GM21576 (cell line): ENCODE results near the gene C1orf216.
"Not testable (repeated sequence)": the region's sequence is repeated elsewhere in the genome, so short reads cannot be mapped to it uniquely, and the experiment has no call there.

Experiments
- ATAC-seq: cut with Tn5 transposase; IDR thresholded peaks from one replicate; pipeline ENCODE4 v1.9.1; 2021; ENCODE audit warnings: mild to moderate bottlenecking, moderate library complexity; ENCODE audit not compliant: unreplicated experiment

Gene C1orf216, protein sequence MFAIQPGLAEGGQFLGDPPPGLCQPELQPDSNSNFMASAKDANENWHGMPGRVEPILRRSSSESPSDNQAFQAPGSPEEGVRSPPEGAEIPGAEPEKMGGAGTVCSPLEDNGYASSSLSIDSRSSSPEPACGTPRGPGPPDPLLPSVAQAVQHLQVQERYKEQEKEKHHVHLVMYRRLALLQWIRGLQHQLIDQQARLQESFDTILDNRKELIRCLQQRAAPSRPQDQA

DNA sequence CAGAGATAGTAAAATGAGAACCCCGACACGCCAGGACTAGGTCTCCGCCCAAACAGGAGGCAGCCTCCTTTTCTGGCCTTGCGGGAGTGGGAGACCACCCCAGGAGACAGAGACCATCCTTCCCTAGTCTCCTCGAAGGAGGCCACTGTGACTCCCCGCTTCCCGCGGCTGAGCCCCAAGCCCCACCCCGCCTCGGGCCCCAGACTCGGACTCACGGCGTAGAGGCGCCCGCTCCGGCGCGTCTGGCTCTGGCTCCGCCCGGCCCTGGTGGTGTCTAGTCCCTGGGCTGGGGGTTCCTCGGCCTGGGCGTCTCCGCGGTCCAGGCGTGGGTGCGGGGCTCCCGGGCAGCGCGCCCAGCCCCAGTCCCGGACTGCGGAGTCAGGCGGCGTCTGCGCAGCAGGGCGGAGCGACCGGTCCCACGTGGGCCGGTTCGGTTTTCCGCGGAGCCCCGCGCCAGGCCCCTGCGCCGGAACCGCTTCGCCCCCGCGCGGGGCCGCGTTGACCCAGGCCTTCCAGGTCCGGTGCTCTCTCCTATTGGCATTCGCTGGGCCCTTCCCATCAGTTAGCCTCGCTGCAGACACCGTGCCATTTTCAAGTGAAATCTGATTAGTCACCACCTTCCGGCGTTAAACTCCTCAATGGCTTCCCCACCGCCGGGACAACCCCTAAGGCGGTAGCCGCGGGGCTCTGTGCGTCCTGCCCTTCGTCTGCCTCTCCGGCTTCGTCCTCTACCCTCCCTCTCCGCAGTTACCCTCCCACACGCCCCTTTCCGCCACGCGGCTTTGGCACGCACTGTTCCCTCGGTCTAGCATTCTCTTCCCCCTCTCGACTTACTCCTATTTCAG is at the start of gene C1orf216:
Gene C1orf216, minus strand, starts transcription at position 393 of the 845 bp plus-strand sequence. CDS start 2,563 bp downstream, outside the sequence.
- peak; percentile 47 for ATAC-seq

DNA sequence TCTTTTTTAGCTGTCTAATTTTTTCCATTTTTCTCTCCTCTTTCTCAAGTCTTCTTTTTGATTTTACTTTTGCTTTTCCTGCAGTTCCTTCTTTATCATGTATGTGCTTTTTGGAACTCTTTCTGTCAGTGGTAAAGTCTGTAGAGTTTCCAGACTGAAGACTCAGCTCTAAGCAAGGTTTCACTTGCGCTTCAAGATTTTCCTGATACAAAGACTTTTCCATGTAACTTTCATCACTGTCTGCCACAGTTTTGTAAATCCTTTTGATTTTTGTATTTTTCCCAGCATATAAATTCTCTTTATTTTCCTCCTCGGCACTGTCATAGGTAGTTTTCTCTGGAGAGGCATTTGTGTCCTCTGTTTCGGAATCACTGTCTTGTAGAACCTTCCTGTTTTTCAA is 45.6 kb upstream of the C1orf216 start:
- ATAC-seq = no peak

DNA sequence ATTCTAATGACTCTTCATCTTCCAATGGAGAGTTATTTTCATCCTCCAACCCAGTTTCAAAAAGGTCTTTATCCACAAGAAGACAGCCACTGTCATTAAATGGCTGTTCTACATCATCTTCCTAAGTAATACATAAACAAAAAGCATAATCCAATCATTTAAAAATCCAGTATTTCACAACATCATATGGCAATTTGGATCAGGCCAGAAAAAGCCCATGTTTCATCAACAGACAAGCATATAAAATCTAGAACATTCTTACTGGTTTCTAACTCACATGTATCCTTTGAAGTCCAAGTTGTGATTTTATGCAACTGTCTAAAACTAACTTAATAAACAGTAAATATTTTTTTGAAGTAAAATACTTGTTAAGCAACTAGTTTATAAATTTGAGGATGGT is 44.5 kb upstream of the C1orf216 start:
- ATAC-seq = no peak

DNA sequence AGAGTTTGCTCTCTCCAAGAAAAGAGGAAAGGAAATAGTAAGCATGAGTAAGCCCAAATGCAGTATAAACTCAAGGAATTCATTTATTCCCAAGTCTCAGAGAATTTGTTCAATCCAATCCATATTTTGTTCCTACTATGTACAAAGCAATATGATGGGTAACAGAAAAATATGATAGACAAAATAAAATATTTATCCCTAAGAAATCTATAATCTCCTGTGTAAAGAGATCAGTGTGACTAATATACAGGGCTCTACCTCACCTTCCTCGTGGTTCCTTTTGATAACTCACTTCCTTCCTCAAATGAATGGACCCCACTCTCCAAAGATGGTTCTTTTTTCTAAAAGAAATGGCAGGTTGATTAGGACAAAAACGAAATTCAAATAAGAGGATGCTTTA is 43.5 kb upstream of the C1orf216 start:
- no peak for ATAC-seq

DNA sequence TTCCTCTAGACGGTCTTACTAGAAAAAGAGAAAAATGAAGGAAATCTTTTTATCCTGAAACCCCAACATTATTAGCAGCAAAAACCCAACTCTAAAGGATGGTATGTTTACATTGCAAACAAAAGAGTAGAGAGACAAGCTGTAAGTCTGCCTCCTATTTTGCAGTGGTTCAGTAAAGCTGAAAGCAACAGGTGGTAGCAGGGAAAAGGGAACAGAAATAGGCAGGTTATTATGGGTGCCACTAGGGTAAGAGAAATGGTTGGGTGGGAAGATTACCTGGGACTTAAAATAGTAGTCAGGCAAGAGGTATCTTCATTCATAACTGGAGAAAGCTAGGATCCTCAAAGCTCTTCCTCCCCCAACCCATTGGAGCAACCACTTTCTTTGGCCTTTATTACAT is 37.4 kb upstream of the C1orf216 start:
- no peak for ATAC-seq

DNA sequence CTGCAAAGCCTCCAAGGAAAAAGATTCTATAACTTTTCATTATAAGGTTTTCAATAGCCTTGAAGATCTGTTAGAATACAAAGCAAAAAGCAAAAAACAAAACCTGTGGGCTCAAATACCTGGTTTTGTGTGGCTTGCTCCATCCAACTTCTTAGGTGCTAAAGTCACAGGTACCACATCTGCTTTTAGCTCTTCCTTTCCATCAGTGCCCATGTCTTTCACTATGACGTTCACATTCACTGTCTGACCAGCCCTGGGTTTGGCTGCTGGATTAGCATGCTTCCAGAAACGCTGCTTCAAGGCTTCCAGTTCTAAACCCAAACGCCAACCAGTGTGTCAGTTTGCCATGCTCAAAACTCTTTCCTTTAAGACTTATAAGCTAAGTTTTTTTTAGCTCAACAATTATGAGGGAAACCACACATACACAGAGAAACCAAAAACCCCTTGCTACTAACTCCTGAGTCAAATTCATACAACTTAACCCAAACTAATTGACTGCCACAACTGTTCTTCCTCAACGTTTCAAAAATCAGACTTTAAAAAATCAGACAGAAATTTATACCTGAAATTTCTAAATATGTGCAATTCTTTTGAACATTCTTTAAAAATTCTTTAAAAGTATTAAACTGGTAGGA is 35.1 kb upstream of the C1orf216 start:
- no peak for ATAC-seq

DNA sequence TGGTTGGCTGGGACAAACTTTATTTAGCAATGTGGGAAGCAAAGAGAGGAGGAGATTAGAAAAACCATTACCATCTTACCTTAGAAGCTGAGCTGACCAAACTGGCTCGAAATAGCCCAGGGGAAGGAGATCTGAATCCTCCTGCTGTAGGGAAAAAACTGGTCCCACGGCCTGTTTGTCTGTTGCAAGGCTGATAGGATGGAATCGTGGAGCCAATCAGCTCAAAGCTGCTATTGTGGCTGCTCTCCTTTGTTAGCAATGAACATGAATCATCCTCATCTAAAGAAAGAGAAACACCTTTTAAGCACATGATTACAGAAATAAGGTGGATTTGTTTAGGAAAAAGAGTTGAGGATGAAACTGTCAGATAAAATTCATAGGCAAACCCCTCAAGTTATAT is 29.6 kb upstream of the C1orf216 start:
- no peak for ATAC-seq

DNA sequence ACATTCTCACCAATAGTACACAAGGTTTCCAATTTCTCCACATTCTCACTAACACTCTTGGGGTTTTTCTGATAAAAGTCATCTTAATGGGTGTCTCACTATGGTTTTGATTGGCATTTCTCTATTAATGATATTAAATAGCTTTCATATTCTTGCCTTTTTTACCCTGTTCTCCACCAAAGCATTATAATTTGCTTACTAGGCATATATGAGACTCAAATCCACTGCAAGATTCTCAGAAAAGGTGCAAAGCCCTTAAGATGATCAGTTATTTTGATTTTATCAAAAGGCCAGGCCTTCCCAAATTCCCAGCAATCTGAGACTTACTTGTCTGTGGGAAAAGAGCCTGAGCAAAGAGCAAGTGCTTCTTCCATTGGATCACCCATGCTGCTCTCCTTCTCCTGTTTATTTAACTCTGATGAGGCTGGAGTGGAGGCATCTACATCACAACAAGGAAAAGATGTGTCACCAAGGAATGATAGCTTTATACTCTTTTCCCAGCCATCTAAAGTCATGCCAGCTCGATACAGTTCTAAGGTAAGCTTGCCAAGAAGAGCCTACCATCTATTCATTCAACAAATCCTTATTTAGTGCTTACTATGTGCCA is 26.5 kb upstream of the C1orf216 start:
- no peak for ATAC-seq

DNA sequence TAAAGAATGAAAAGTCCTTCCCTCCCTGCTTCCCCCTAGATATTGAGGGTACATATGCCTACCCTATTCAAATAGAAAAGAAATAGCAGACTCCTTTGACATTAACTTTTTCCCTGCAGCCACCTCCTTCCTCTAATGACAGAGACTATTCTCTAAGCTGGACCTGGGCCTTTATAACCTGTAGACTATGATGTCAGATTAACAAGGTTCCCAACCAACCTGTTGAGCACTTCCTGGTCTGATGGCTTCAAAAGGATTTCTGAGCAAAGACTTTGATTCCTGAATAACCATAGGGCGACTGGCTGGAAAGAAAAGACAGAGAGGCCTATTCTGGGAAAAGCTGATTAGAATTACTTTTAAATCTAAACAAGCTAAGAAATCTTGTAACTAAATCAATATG is 18.4 kb upstream of the C1orf216 start:
- ATAC-seq = no peak

DNA sequence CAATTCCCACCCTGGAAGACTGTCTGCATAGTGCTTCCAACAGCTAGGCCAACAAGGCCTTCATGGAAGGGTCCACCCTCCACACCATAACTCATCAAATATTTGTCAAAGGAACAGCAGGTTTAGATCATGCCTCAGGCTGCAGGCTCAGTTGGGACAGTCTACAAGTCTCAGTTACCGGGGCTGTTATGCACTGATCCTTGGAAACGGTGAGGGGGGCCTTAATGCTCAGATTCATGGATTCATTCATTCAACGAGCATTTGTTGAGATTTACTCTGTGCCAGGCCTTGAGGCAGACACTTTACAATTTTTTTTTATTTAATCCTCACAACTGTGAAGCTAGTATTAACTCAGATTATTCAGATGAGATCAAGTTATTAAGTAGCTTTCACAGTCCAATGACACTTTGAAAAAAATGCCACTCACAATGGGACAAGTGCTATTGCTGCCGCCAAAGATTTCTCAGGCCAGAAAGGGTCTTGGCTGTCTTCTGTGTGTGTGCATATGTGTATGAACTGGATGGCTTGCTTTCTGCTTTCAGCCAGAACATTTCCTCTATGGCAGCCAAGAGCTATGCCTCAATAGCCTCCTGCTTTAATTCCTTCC is 8.9 kb upstream of the C1orf216 start:
- no peak for ATAC-seq

DNA sequence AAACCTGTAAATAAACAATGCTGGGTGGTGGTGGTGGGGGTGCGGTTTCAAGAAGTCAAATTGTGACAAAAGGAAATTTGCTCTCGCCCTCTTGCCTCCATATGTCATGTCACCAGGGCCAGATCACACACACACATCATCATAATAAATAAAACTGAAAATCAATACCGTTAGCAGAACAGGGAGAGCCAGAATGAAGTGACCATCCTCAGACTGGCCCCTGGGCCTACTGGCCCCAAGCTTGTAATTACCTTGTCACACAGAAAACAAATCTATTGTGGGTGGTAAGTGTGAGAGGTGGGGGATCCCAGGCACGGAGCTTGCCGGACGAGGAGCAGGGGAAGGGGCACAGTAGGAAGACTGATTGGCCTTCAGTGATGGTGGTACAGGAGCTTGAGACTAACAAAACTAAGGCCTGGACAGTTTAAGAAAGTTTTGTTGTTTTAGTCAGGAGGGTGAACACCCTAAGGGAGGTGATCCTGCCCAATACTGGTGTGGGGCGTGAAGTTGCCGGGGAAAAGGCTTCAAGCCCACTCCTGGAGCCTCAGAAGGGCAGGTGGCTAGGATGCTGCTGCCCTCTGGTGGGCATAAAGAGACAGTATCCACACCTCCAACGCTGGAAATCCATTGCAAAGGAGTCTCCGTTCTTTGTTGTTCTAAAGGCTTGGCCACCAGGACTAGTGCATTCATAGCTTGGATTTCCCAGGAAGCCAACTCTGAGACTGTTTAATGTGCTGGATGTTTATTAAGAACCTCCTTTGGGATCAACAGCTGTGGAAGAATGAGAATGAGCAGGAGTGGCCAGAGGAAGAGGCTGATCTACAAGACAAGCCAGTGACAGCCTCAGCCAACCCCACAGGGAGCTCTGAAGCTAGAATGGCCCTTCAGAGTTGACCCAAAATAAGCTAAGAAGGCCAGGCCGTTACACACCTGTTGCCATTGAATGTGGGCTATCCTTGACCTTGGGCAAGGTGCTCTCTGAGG is 8.1 kb upstream of the C1orf216 start:
- ATAC-seq = no peak

DNA sequence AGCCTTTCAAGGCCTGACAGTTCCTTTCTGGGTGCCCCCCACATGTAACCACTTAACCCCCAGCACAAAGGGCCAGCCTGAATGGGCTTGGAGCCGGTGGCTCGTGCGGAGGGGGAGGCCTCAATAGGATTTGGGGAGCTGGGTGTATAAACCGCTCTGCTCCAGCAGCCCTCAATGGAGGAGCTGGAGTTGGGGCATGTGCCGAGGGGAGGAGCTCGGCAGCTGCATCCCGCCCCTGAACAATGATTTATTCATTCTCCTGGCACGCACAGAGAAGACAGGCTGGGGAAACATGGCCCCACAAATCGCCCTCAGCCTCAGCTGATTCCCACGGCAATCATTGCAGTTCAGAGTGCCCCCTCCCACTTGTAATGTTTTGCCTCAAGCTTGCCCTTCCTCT is 6.9 kb upstream of the C1orf216 start:
- ATAC-seq = no peak

DNA sequence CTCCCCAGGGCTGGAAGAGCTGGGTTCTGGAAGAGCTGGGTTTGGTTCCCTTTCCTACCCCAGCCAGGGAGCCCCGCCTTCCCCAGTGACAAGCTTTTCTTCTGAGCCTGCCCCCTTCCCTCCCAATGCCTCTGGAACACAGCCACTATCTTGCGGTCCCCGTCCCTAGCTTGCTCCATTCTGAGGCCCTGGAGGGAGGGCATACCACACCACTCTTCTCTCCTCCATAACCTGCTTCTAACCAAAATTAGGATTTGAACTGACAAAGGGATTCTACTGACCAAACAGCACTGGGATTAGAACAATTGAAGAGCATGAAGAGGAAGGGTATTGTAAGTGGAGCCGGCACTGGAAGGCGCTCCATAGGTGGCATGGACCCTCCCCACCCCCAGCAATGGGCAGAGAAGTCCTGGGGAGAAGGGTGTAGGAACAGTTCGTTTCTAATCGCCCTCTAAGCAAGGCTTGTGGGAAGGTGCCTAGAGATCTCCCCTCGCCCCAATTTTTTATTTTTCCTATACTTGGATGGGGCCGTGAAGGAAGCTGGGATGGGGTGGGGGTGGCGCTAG is 690 bp downstream of the C1orf216 start:
- no peak for ATAC-seq

DNA sequence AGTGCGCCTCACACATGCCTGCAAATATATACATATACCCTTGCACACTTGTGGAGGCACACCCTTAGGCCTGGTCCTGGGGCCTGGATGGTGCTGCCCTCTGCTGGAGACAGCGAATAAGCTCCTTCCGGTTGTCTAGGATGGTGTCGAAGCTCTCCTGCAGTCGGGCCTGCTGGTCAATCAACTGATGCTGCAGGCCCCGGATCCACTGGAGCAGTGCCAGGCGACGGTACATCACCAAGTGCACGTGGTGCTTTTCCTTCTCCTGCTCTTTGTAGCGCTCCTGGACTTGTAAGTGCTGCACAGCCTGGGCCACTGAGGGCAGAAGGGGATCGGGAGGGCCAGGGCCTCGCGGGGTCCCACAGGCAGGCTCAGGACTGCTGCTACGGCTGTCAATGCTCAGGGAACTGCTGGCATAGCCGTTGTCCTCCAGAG is 3.1 kb downstream of the C1orf216 start:
- ATAC-seq = no peak

DNA sequence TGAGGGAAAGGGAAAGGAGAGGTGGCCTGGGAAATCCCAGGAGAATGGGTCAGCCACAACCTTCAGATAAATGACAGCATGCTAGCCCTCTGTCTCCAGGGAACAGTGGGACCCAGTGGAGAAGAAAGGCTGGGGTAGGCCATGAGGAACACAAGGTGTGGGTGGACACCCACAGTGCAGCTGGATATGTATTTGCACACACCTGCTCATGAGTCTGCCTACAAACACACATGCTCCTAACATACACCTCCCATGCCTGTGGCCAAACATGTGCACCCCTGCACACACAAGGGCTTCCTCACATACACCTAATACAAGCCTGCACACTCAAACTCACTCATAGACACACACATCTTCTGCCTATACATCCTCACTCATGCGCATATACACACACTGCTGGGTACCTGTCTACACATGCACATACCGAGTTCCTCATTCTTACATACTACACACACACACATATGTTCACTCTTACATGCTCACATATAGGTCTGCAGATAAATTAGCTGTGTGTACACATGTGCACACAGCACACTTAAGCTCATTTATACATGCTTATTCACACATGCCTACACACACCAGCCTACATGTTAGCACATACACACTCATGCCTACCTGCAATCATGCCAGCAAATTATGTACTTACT is 3.6 kb downstream of the C1orf216 start:
- ATAC-seq = no peak

DNA sequence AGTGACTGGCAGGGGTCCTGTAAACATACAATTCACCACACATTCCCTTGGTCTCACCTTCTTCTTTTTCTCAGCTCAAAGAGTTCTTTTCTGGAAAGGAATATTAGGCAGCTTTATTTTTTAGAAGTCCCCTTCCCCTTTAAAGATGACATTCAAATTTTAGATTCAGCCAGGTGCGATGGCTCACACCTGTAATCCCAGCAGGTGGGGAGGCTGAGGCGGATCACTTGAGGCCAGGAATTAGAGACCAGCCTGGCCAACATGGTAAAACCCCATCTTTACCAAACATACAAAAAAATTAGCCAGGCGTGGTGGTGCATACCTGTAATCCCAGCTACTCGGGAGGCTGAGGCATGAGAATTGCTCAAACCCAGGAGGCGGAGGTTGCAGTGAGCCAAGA is 7.6 kb downstream of the C1orf216 start:
- not testable (repeated sequence) for ATAC-seq

DNA sequence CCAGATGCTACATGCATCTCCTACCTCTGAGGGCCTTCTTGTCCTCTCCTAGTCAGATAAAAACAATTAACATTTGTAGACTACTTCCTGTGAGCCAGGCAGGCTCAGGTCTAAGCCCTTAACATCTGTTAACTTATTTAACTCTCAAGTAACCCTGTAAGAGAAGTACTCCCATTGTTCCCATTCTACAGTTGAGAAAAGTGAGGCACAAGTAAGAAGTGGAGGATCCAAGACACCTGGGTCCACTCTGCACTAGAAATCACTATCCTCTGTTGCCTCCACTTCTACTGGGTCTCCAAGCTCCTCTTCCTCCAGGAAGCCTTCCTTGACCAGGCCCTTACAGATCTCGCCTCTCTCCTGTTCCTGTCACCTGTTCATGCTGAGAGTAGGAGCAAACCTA is 9.7 kb downstream of the C1orf216 start:
- no peak for ATAC-seq

DNA sequence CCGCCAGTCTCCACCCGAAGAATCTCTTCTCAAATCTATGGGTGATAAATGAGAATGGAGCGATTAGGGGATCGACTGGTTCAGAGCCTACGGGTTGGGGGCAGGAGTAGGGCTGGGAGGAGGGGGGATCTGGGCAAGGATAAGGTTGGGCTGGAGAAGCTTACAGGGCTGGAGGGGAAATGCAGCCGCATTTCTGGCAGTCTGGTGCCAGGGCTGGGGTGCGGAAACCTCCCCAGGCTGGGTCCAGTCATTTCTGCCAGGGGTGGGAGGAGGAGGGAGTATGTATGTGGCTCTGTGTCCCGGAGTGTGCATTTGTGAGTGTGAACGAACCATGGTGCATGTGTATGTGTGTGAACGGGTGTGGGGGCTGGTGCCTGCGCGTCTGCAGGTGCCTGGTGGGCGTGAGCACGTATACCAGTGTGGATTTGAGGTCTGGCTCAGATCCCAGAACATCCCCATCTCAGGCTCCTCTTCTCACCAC is 10.2 kb downstream of the C1orf216 start:
- ATAC-seq = no peak
